Mesothelial cell of epicardium (in vitro differentiated cells): ENCODE measurements around the gene PSG1. TPM values are rescaled to one million over a fixed set of nuclear protein-coding genes. Genes with fewer than 3 reads are reported as not detected.
"Not testable (repeated sequence)": the region's sequence is repeated elsewhere in the genome, so short reads cannot be mapped to it uniquely, and the experiment has no call there.

Source experiments
- DNase-seq, 2 experiments: peaks; one replicate each; pipeline ENCODE4 v3.0.0; 2021; ENCODE audit warnings: low spot score in 2 of 2; ENCODE audit not compliant: unreplicated experiment in 2 of 2
- H3K27ac Mint-ChIP-seq: 2 replicates; pipeline ENCODE4 v1.8.0; 2021; ENCODE audit warnings: mixed read lengths
- H3K27me3 Mint-ChIP-seq: 2 replicates; pipeline ENCODE4 v1.8.0; 2021; ENCODE audit warnings: low read depth, mixed read lengths
- H3K36me3 Mint-ChIP-seq: 2 replicates; pipeline ENCODE4 v1.8.0; 2021; ENCODE audit warnings: mixed read lengths
- H3K4me1 Mint-ChIP-seq: 2 replicates; pipeline ENCODE4 v1.8.0; 2021; ENCODE audit warnings: mixed read lengths
- H3K4me3 Mint-ChIP-seq: 2 replicates; pipeline ENCODE4 v1.8.0; 2021; ENCODE audit warnings: mild to moderate bottlenecking, moderate library complexity, mixed read lengths
- H3K9me3 Mint-ChIP-seq: 2 replicates; pipeline ENCODE4 v1.8.0; 2021; ENCODE audit warnings: mixed read lengths
- CTCF ChIP-seq: fragments of 200-600 bp; sonication (generic); IDR thresholded peaks from one replicate; pipeline ENCODE4 v1.5.0; 2021; ENCODE audit warnings: antibody characterized with exemption; ENCODE audit not compliant: unreplicated experiment
- total RNA-seq: library from RNA; stranded (reverse); gene quantifications from 3 replicates; pipeline ENCODE4 v1.2.1, GENCODE V29; 2021

The PSG1 gene
- total RNA-seq, 1 donor from 2014 or later: not detected

GRCh38 chr19:42852821-42853220 lies 26.7 kb downstream of the PSG1 start:
- H3K9me3 Mint-ChIP-seq: peaks cover 56% of the 10 kb centered on the region
- H3K36me3 Mint-ChIP-seq, H3K27me3 Mint-ChIP-seq, H3K27ac Mint-ChIP-seq, H3K4me1 Mint-ChIP-seq, H3K4me3 Mint-ChIP-seq, DNase-seq: not testable (repeated sequence)

- not testable (repeated sequence) for H3K4me3 Mint-ChIP-seq, H3K27ac Mint-ChIP-seq, H3K36me3 Mint-ChIP-seq, DNase-seq, H3K27me3 Mint-ChIP-seq, H3K4me1 Mint-ChIP-seq
- H3K9me3 Mint-ChIP-seq: peaks cover 58% of the 10 kb centered on the region
Measured at GRCh38 chr19:42851718-42852280, 27.7 kb downstream of the PSG1 start.

- no peaks in the 10 kb centered on the region for H3K27me3 Mint-ChIP-seq
- H3K27ac Mint-ChIP-seq: no peak overlapping the region
- peaks cover 60% of the 10 kb centered on the region for H3K9me3 Mint-ChIP-seq
- DNase-seq: no peak
- H3K36me3 Mint-ChIP-seq: peaks cover 4% of the 10 kb centered on the region
- no peaks in the 10 kb centered on the region for H3K4me1 Mint-ChIP-seq
- no peak overlapping the region for H3K4me3 Mint-ChIP-seq
- no peak for TF ChIP-seq CTCF
Measured at GRCh38 chr19:42850981-42851717, 28.4 kb downstream of the PSG1 start.

GRCh38 chr19:42846597-42846996 lies 32.9 kb downstream of the PSG1 start:
- no peak overlapping the region for H3K27ac Mint-ChIP-seq
- H3K27me3 Mint-ChIP-seq: no peaks in the 10 kb centered on the region
- no peak for DNase-seq
- no peaks in the 10 kb centered on the region for H3K4me1 Mint-ChIP-seq
- no peak overlapping the region for H3K4me3 Mint-ChIP-seq
- no peaks in the 10 kb centered on the region for H3K36me3 Mint-ChIP-seq
- no peak for TF ChIP-seq CTCF
- peaks cover 59% of the 10 kb centered on the region for H3K9me3 Mint-ChIP-seq

- not testable (repeated sequence) for H3K36me3 Mint-ChIP-seq, DNase-seq, H3K27ac Mint-ChIP-seq, H3K4me1 Mint-ChIP-seq, H3K27me3 Mint-ChIP-seq, H3K4me3 Mint-ChIP-seq
- peaks cover 65% of the 10 kb centered on the region for H3K9me3 Mint-ChIP-seq
Measured at GRCh38 chr19:42843631-42844030, 35.9 kb downstream of the PSG1 start.

- H3K27me3 Mint-ChIP-seq, H3K27ac Mint-ChIP-seq, H3K4me1 Mint-ChIP-seq, H3K4me3 Mint-ChIP-seq, H3K36me3 Mint-ChIP-seq, DNase-seq: not testable (repeated sequence)
- H3K9me3 Mint-ChIP-seq: peaks cover 66% of the 10 kb centered on the region
Measured at GRCh38 chr19:42832746-42833442, 46.6 kb downstream of the PSG1 start.

- not testable (repeated sequence) for H3K27ac Mint-ChIP-seq, DNase-seq, H3K4me1 Mint-ChIP-seq, H3K4me3 Mint-ChIP-seq, H3K36me3 Mint-ChIP-seq, H3K27me3 Mint-ChIP-seq
- peaks cover 66% of the 10 kb centered on the region for H3K9me3 Mint-ChIP-seq
Measured at GRCh38 chr19:42832023-42832680, 47.4 kb downstream of the PSG1 start.
